COR-L47 (cell line): ENCODE results near the gene SRP72.
"Not testable (repeated sequence)": the region's sequence is repeated elsewhere in the genome, so short reads cannot be mapped to it uniquely, and the experiment has no call there.

ENCODE experiments used
- DNase-seq: peaks from one replicate; lab custom pipeline; 2025; lab: John Stamatoyannopoulos, UW

SRP72 gene

GRCh38 chr4:56465599-56466295 lies 1.7 kb upstream of the SRP72 start:
- no peak for DNase-seq

GRCh38 chr4:56466296-56466761 lies 1.1 kb upstream of the SRP72 start:
- not testable (repeated sequence) for DNase-seq

GRCh38 chr4:56466910-56467283 lies 520 bp upstream of the SRP72 start:
- no peak for DNase-seq

GRCh38 chr4:56468097-56468422 lies 643 bp downstream of the SRP72 start:
- DNase-seq = no peak

GRCh38 chr4:56469489-56470210 lies 2.2 kb downstream of the SRP72 start:
- no peak for DNase-seq

GRCh38 chr4:56475917-56476316 lies 8.5 kb downstream of the SRP72 start:
- DNase-seq = no peak

- DNase-seq = no peak
Observed at GRCh38 chr4:56477192-56477702, 9.8 kb downstream of the SRP72 start.

GRCh38 chr4:56480691-56481090 lies 13.3 kb downstream of the SRP72 start:
- DNase-seq = no peak

- DNase-seq = no peak
Observed at GRCh38 chr4:56496241-56496640, 28.8 kb downstream of the SRP72 start.

GRCh38 chr4:56505269-56506130 lies 38.1 kb downstream of the SRP72 start, which contains the start of gene ARL9:
Gene ARL9 (plus strand): TSS chr4:56505791. CDS start chr4:56505863, 72 bp downstream.
- peak; percentile 69 for DNase-seq

- no peak for DNase-seq
Observed at GRCh38 chr4:56511098-56511497, 43.7 kb downstream of the SRP72 start.

- no peak for DNase-seq
Observed at GRCh38 chr4:56512166-56512565, 44.7 kb downstream of the SRP72 start.

- no peak for DNase-seq
Observed at GRCh38 chr4:56513517-56513916, 46.1 kb downstream of the SRP72 start.

GRCh38 chr4:56530269-56531148 lies 63.1 kb downstream of the SRP72 start:
- peak; percentile 81 for DNase-seq

GRCh38 chr4:56531149-56531770 lies 63.8 kb downstream of the SRP72 start:
- DNase-seq = no peak

GRCh38 chr4:56531823-56532222 lies 64.4 kb downstream of the SRP72 start:
- DNase-seq = no peak

GRCh38 chr4:56532239-56532638 lies 64.8 kb downstream of the SRP72 start:
- DNase-seq = no peak

GRCh38 chr4:56535915-56536314 lies 68.5 kb downstream of the SRP72 start:
- DNase-seq = no peak

GRCh38 chr4:56537147-56537546 lies 69.7 kb downstream of the SRP72 start:
- DNase-seq = no peak

GRCh38 chr4:56540826-56541225 lies 73.4 kb downstream of the SRP72 start:
- no peak for DNase-seq

- DNase-seq = peak; percentile 70
Observed at GRCh38 chr4:56544573-56545131, 77.2 kb downstream of the SRP72 start.
